Left colon (tissue), 2 donors: ENCODE measurements around the gene CPO. TPM values are rescaled to one million over a fixed set of nuclear protein-coding genes. Genes with fewer than 3 reads are reported as not detected.

Experiments
- ATAC-seq: fragments of 200-7000 bp; cut with Tn5 transposase; one replicate; pipeline ENCODE4 v1.9.1; 2020; ENCODE audit warnings: mild to moderate bottlenecking, moderate library complexity
- DNase-seq, 2 donors: peaks; one replicate each; pipeline ENCODE4 v3.0.0-alpha.2; 2020
- intact Hi-C, 2 donors: fragments of 100-400 bp; cut with DNase I in 1 of 2; cut with micrococcal nuclease in 1 of 2; formaldehyde crosslinking; loops; one replicate each; pipeline versions ENCODE4 v1.11.2 to v1.14.0; 2022; cut with DNase I, micrococcal nuclease
- total RNA-seq, 2 donors: library from RNA; stranded (reverse); fragmentation: NEBNext Ultra II Directional; extraction: Animal tissue kit (Norgen Biotek cat#: 25700); gene quantifications; one replicate each; pipeline ENCODE4 v1.2.1, GENCODE V29; 2021
- donor health status: DM: no; HTN: no; CAD: no.
- donor health status: DM: yes; HTN: yes; CAD: no.

Gene CPO
- total RNA-seq, 2 donors from 2014 or later, result not detected

- DNase-seq, result no peak
- ATAC-seq, result no peak
- intact Hi-C loops, result no loop called here
These were observed 31.5 kb downstream of the CPO start for GRCh38 chr2:206970589-206971360.

- no peak for ATAC-seq
- intact Hi-C loops, result no loop called here
- peak in 1 of 2 donors; percentile 6 for DNase-seq
These were observed 32.5 kb downstream of the CPO start for GRCh38 chr2:206971805-206972204.

- ATAC-seq (no peak), DNase-seq (no peak)
- intact Hi-C loops, result no loop called here
These were observed 35.2 kb downstream of the CPO start for GRCh38 chr2:206974551-206974950.

- intact Hi-C loops, result no loop called here
- no peak for DNase-seq
- ATAC-seq, result no peak
These were observed 39.4 kb downstream of the CPO start for GRCh38 chr2:206978746-206979145.

- DNase-seq, result no peak
- intact Hi-C loops, result no loop called here
- ATAC-seq, result no peak
These were observed 40.0 kb downstream of the CPO start for GRCh38 chr2:206979365-206979764.

GRCh38 chr2:206979922-206980321 is 40.6 kb downstream of the CPO start:
- intact Hi-C loops, result loop anchor here in 1 of 2 donors (5.0 kb wide), 1 partner anchor 492 kb away; no protein-coding TSS in a partner anchor
- DNase-seq, result no peak
- no peak for ATAC-seq

GRCh38 chr2:206980413-206980812 is 41.1 kb downstream of the CPO start:
- intact Hi-C loops, result loop anchor here in 1 of 2 donors (5.0 kb wide), 1 partner anchor 492 kb away; no protein-coding TSS in a partner anchor
- ATAC-seq, result no peak
- DNase-seq, result no peak

GRCh38 chr2:206981086-206981674 is 41.9 kb downstream of the CPO start:
- DNase-seq (no peak), ATAC-seq (no peak)
- intact Hi-C loops, result loop anchor here in 1 of 2 donors (5.0 kb wide), 1 partner anchor 491 kb away; no protein-coding TSS in a partner anchor

GRCh38 chr2:206981739-206982340 is 42.5 kb downstream of the CPO start:
- peak; percentile 52 for ATAC-seq
- DNase-seq, result peak; percentile 34 to 49
- intact Hi-C loops, result loop anchor here (2.0 to 5.0 kb wide), 2 partner anchors 490 to 493 kb away; no protein-coding TSS in a partner anchor

GRCh38 chr2:206982360-206982955 is 43.1 kb downstream of the CPO start:
- intact Hi-C loops, result loop anchor here (2.0 to 5.0 kb wide), 2 partner anchors 490 to 492 kb away; no protein-coding TSS in a partner anchor
- no peak for ATAC-seq
- no peak for DNase-seq

- DNase-seq, result no peak
- intact Hi-C loops, result loop anchor here (2.0 to 5.0 kb wide), 2 partner anchors 489 to 491 kb away; no protein-coding TSS in a partner anchor
- ATAC-seq, result no peak
These were observed 44.0 kb downstream of the CPO start for GRCh38 chr2:206983161-206983859.

GRCh38 chr2:206984206-206984605 is 44.9 kb downstream of the CPO start:
- DNase-seq (no peak), ATAC-seq (no peak)
- intact Hi-C loops, result loop anchor here in 1 of 2 donors (5.0 kb wide), 1 partner anchor 488 kb away; no protein-coding TSS in a partner anchor

- intact Hi-C loops, result no loop called here
- DNase-seq (no peak), ATAC-seq (no peak)
These were observed 47.6 kb downstream of the CPO start for GRCh38 chr2:206986943-206987342.

GRCh38 chr2:206987810-206988209 is 48.5 kb downstream of the CPO start:
- intact Hi-C loops, result no loop called here
- DNase-seq, result no peak
- ATAC-seq, result no peak

- no peak for ATAC-seq
- DNase-seq, result no peak
- intact Hi-C loops, result no loop called here
These were observed 49.6 kb downstream of the CPO start for GRCh38 chr2:206988884-206989283.

GRCh38 chr2:206989311-206989710 is 50.0 kb downstream of the CPO start:
- intact Hi-C loops, result no loop called here
- DNase-seq, result peak in 1 of 2 donors; percentile 15
- peak; percentile 52 for ATAC-seq

- DNase-seq (no peak), ATAC-seq (no peak)
- intact Hi-C loops, result loop anchor here in 1 of 2 donors (5.0 kb wide), 1 partner anchor 188 kb away; no protein-coding TSS in a partner anchor
These were observed 51.0 kb downstream of the CPO start for GRCh38 chr2:206990360-206990759.

- ATAC-seq (no peak), DNase-seq (no peak)
- intact Hi-C loops, result loop anchor here in 1 of 2 donors (5.0 kb wide), 1 partner anchor 189 kb away; no protein-coding TSS in a partner anchor
These were observed 51.8 kb downstream of the CPO start for GRCh38 chr2:206991070-206991469.
